GM19099 (cell line): Measurements from ENCODE around the gene KRTAP21-2.
"Not testable (repeated sequence)": the region's sequence is repeated elsewhere in the genome, so short reads cannot be mapped to it uniquely, and the experiment has no call there.

Source experiments
- POLR2A ChIP-seq: IDR thresholded peaks from 3 replicates; pipeline ENCODE4 v1.6.1; 2011; ENCODE audit warnings: low read depth; ENCODE audit not compliant: insufficient read length; ENCODE audit errors: extremely low read depth

Gene KRTAP21-2

DNA sequence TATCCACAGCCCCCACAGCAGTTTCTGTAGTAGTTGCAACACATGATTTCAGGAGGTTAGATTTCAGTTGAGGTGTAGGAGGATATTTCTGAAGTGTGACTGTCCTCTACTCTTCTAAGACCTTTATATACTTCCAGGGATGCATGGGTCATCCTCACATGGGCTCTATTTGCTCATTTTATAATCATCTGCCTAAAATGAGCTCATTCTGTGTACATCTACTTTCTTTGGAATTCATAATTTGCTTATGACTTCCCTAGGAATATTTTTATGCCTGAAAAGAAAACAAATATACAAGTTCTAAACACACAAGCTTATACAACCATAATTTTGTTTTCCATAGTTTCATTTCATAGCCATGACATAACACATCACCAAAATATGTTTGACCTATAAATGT, at the start of gene KRTAP21-2:
Gene KRTAP21-2, minus strand, starts transcription at position 101 of the 400 bp plus-strand sequence. Its CDS starts 57 bp downstream, at position 44.
- TF ChIP-seq POLR2A: no peak

- no peak for TF ChIP-seq POLR2A
These were observed 46.7 kb upstream of the KRTAP21-2 start for GRCh38 chr21:30793581-30794314.

GRCh38 chr21:30779249-30779648, 32.2 kb upstream of the KRTAP21-2 start:
- no peak for TF ChIP-seq POLR2A

DNA sequence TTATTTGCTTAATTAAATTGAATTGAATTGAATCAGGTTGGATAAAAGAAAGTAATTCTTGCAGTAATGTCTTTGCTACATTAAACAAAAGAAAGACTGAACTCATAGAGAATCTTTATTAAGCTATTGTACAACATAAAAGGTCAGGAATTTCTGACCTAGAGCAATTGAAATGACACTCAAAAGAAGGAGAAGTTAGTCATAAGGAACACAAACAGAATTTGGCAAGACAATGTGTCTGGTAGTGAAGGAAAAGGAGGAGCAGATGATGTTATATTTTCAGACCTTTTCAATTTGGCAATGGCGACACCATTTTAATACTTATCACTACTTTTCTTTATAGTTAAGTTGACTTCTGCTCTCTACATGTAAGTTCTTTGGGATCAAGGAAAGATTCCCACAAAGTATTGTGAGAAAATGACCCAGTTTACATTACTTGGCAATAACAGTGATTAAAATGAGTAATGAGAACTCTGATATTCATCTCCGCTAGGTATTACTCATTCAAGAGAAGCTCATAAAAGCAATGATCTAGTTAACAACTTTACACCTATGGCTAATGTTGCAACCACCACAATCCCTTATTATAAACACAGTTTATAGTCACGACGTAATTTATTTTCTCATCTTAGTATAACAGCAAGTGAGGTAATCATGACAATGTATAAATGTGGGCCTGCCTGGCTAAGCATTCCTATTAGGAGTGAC, 22.8 kb upstream of the KRTAP21-2 start:
- TF ChIP-seq POLR2A: no peak

DNA sequence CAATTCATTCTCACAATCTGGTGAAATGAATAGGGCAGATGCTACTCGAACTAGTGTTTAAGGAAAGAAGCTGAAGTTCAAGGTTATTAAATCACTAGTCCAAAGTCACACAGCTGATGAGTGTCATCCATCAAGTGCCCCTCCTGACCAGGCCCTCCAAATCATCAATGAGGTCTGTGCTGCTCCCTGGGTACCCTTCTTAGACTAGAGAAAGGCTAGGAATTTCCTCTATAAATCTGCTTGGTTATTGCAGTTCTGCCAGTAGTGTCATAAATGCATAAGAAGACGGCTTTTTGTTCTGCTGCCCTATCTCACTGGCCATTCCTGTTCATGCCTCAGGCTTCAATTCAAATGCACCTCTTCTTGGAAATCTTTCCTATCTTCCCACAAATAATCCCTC, 13.7 kb upstream of the KRTAP21-2 start:
- no peak for TF ChIP-seq POLR2A

GRCh38 chr21:30758306-30758705, 11.2 kb upstream of the KRTAP21-2 start:
- no peak for TF ChIP-seq POLR2A

DNA sequence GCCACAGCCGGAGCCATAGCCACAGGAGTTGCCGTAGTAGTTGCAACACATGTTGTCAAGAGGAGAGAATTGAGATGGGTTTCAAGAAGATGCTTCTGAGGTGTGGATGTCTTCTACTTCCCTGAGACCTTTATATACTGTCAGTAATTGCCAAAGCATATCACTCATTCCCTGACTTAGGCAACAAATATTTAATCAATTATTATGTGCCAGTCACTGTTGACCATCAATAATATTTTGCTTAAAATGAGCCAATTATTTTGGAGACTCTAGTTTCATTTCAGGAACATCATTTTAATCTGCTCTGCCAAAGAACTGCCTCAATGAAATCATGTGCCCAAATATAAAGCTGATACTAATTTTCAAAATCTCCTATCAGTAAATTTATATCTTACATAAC, 8.3 kb upstream of the KRTAP21-2 start, which contains the start of gene KRTAP21-1:
Gene KRTAP21-1, minus strand, starts transcription at position 101 of the 400 bp plus-strand sequence. Its CDS starts 50 bp downstream, at position 51.
- TF ChIP-seq POLR2A: not testable (repeated sequence)

DNA sequence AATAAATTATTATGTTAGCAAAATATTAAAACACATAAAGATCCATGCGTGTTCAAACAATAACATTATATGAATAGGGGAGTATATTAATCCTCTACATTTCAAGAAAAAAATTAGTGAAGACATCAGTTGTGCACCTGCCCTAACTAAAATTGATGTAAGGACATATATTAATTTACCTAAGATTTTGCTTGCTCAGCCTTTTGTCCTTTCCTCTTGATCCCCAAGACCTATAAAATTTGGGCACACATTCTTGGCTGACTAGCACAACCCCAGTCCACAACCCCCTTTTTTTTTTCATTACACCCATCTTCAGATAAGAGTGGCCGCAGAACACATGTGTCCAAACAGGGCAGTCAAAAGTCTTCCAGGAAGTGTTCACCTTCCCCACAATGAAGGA, 6.6 kb downstream of the KRTAP21-2 start:
- no peak for TF ChIP-seq POLR2A

DNA sequence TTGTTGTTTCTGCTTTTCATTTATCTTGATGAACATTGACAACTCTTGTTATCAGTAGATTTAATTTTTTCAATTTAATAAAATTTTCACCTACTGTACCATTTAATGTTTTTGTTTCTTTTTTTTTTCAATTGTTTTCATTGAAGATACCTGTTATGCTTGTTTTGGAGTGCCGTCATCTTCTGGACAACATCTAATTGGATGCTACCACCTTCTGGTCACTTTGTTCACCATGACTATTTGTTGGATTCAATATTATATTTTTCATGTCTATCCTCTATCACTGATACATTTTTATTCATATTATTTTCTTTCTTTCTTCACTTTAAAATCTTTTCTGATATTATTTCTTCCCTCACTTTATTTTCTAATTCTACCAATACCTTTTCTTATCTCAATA, 14.0 kb downstream of the KRTAP21-2 start:
- TF ChIP-seq POLR2A: no peak

DNA sequence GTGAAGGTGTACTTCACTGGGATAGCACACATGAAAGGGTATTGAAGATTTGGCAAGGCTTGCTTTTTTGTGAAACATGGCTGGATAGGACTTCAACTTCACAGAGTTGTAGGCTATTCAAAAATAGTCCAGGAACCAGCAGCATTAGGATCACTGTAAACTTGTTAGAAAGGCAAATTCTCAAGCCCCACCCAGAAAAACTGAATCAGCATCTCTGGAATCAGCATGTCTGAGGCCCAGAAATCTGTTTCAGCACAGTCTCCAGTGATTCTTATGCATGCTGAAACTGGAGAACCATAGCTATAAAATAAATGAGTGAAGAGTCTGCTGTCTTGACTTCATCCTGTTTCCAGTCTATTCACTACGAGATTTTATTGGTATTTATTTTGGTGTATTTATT, 20.3 kb downstream of the KRTAP21-2 start:
- no peak for TF ChIP-seq POLR2A

- no peak for TF ChIP-seq POLR2A
These were observed 27.7 kb downstream of the KRTAP21-2 start for GRCh38 chr21:30719401-30719800.

GRCh38 chr21:30718239-30718909, 28.7 kb downstream of the KRTAP21-2 start, which contains the start of gene KRTAP21-3:
TSS of gene KRTAP21-3 (minus strand) at chr21:30718777. CDS start at chr21:30718759, 18 bp downstream.
- no peak for TF ChIP-seq POLR2A

- no peak for TF ChIP-seq POLR2A
These were observed 30.0 kb downstream of the KRTAP21-2 start for GRCh38 chr21:30717105-30717504.

DNA sequence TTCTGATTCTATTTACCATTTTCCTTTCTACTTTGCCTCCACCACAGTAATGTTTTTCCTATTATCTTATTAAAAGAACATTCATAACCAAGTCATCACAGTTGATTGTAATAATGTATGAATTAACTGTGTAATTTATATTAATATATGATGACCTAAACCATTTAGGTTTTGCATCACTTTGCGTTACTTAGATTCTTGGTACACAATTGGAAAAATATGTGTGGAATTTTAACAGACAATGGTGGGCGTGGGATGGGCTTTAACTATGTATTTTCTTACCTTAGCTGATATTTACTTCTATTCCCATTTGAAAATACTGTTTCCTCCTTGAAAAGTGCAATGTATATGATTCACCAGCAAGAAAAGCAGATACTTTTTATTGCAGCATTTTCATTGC, 32.1 kb downstream of the KRTAP21-2 start:
- TF ChIP-seq POLR2A: no peak

DNA sequence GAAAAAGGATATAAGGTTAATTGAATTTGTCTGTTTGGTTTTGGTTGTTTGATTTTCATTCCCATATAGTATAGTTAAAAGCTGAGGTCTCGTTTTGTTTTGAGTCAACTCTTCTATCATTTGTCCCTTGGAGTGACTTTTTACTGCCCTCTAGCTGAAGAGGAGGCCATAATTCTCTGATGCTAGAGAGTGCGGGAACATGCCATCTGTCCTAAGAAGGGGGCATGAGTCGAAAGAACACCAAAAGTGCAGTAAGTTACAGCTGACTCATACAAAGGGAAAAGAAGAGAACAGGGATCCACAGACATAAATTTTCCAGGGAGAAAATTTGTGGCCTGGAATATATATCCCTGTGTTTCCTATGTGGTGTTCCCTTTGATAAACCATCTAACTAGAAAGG, 32.6 kb downstream of the KRTAP21-2 start:
- no peak for TF ChIP-seq POLR2A
